Testis (tissue), 2 donors: ENCODE measurements around the gene ARL4D.

Source experiments
- POLR2A ChIP-seq: fragments of 450-650 bp; IDR thresholded peaks from one replicate; pipeline ENCODE4 v1.6.1; 2017; ENCODE audit warnings: antibody characterized with exemption, mild to moderate bottlenecking, moderate library complexity
- TF ChIP-seq, protein P1 (sequence below), 3 experiments: fragments of 450-650 bp in 2 of 3; fragments of 200-600 bp in 1 of 3; sonication (generic) in 1 of 3; IDR thresholded peaks; one replicate each; pipeline ENCODE4 v1.5.1; 2016 to 2019; ENCODE audit warnings: antibody characterized with exemption in 3 of 3, mild to moderate bottlenecking in 2 of 3, moderate library complexity in 1 of 3

DNA sequence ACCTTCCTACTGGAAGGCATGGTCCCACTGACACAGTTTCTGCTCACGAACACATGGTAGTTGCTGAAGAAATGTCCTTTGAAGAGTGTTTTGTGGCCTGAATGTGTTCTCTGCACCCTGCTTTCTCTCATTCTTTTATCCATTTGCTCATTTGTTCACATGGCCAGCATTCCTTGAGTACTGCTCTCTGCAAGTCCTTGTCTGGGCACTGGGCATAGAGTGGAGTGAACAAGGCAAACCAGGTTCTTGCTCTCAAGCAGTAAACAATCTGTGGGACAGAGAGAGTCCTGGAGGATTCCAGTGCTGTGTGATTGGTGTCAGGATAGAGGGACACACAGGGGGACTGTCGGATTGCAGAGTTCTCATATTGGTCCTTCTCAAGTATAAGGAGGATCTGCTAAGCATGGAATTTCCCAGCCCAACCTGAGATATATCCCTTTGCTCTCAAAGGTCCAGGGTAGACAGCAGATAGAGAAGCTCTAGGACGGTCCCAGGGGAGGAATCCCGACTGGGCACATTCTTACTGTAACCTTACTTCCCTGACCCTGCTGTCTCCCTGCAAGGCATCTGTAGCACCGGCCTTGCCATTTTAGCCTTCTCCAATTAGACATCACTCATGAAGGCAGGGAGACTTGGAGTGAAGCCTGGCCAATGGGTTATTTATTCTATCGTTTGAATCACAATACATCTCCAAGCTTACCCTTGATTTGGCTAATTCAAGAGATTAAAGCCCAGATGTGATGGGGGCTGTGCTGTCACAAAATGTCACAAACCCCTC lies 32.3 kb downstream of the ARL4D start:
- TF ChIP-seq, protein P1, sequence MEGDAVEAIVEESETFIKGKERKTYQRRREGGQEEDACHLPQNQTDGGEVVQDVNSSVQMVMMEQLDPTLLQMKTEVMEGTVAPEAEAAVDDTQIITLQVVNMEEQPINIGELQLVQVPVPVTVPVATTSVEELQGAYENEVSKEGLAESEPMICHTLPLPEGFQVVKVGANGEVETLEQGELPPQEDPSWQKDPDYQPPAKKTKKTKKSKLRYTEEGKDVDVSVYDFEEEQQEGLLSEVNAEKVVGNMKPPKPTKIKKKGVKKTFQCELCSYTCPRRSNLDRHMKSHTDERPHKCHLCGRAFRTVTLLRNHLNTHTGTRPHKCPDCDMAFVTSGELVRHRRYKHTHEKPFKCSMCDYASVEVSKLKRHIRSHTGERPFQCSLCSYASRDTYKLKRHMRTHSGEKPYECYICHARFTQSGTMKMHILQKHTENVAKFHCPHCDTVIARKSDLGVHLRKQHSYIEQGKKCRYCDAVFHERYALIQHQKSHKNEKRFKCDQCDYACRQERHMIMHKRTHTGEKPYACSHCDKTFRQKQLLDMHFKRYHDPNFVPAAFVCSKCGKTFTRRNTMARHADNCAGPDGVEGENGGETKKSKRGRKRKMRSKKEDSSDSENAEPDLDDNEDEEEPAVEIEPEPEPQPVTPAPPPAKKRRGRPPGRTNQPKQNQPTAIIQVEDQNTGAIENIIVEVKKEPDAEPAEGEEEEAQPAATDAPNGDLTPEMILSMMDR (IDR thresholded peaks at IDR 0.05), result no peak
- no peak for TF ChIP-seq POLR2A
